GM21723 (cell line): ENCODE results near the gene WBP4.
"Not testable (repeated sequence)": the region's sequence is repeated elsewhere in the genome, so short reads cannot be mapped to it uniquely, and the experiment has no call there.

Experiments used
- ATAC-seq: cut with Tn5 transposase; IDR thresholded peaks from one replicate; pipeline ENCODE4 v1.9.1; 2021; ENCODE audit warnings: mild to moderate bottlenecking, moderate library complexity; ENCODE audit not compliant: unreplicated experiment

Gene WBP4, protein sequence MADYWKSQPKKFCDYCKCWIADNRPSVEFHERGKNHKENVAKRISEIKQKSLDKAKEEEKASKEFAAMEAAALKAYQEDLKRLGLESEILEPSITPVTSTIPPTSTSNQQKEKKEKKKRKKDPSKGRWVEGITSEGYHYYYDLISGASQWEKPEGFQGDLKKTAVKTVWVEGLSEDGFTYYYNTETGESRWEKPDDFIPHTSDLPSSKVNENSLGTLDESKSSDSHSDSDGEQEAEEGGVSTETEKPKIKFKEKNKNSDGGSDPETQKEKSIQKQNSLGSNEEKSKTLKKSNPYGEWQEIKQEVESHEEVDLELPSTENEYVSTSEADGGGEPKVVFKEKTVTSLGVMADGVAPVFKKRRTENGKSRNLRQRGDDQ

DNA sequence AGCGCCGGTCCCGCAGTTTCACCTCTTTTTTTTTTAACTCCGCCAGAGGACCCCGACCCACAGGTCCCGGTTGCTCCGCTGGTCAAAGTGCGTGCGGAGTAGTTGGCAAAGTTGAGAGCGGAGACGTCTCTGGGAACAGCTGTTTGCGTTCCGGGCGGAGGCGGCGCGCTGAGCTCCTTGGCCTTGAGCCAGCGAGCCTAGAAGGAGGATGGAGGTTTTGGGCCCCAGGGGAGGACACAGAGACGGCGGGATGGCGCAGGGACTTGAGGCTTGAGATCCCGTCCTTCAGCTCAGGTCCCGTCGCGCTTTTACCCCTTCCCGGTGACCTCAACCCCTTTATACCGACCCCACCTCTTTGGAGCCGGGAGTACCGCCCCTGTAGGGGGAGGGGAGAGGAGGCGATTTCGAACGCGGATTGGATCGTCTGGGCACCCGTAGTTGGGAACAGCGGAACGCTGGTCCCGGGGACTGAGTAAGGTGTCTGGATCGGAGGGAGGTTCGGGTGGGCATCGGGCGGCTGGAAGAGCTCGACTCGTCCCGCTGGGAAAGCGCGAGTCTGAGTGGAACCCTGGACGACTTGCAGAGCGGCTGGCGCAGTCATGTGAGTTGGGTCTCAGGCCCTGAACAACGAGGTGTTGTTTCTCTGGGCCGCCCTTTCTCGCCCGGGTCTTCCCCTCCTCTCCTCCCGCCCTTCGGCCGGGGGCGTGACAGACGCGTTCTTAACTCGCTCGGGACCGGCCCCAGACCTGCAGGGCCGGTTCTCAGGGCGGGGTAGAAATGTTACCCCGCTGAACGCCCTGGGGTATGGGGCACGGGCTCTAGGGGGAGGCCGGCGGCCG lies at the start of gene WBP4:
Gene WBP4, plus strand, starts transcription at position 435 of the 839 bp plus-strand sequence. Its CDS starts 165 bp downstream, at position 600.
- ATAC-seq = peak; percentile 71

DNA sequence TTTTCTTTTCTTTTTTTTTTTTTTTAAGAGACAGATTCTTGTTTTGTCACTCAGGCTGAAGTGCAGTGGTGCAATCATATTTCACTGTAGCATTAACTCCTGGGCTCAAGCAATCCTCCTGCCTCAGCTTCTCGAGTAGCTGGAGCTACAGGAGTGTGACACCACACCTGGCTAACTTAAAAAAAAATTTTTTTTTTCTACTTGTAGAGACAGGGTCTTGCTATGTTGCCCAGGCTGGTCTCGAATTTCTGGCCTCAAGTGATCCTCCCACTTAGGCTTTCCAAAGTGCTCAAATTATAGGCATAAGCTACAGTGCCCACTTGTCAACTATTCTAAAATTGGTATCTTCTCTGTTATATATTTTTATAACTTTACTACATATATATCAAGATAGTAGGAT lies 48.8 kb upstream of the WBP4 start:
- ATAC-seq = no peak

DNA sequence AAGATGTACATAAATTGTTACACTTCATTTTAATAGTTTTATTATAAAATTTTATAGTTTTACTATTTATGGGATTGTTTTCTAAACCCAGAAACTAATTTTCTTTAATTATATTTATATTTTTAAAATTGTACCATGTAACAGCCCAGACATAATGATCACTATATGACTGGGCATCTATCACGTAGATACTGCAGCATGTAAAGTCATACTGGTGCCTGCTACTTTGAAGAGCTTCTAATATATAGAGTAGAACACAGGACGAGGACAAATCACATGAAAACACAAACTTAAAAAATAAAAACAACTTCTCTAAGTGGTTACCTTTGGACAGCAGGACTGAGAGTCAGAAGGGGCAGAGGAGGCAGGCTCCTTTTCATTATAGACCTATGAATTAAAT lies 47.5 kb upstream of the WBP4 start:
- ATAC-seq = no peak

DNA sequence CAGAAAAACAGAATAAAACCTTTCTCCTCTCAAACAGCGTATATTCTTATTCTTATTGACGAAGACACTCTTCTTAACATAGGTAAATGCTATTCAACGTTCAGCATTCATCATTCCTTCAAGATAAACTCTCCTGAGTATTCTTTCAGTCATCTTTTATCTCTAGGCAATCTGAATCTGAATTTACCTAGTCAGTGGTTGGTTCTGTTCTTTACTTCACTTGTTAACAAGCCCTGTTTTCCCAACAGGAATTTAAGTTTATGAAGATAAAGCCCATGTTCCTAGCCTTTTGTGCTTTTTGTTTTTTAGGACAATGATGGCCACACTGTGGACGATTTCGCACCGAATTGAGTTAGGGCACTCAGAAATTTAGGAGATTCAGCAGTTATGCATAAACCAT lies 45.4 kb upstream of the WBP4 start:
- no peak for ATAC-seq

DNA sequence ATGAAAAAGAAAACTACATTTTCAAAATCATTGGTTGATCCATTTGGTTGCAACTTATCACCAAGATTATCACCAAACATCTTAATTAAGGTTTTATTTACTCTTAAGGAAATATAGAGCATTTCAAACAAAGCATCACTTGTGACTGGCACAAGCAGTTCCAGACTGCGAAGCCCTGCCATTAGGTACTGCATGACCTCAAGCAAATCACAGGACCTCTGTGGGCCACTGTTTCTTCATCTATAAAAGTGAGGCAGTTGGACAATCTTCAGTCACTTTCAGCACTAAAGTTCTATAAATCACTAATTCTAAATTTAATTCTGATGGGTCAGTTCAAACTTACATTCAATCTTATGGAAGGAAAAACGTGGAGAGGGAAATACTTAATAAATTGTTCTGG lies 44.1 kb upstream of the WBP4 start:
- no peak for ATAC-seq

DNA sequence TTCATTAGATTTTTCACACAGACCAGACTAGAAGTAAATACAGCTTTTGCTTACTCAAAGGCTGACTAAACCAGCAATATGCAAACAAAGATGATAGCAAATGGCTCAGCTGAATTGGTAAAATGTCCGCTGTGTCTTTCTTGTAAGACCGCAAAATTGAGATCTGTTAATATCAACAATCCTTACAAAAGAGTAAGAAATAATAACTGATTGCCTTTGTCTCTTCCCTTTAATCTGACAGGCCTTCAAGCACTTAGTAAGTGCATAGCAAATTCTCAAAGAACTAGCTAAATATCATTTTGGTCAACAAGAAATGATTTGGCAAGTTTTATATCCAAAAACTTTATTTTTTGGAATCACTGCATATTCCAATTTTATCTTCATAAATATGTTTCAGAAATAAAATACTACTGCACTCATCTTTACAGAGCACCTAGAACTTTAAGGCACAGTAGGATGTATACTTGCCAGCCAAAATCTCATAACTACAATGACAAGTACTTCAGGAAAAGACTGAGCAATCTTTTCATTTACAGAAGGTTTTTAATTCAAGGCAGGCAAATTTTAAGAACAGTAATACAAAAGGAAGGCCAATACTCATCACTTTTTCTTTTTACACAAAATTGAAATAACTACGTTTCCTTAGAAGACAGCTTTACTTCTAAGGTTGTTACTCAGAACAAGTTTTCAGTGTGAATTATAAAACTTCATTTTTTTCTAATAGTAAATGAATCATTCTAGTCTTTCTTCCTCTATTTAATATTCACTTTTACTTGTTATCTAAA lies 43.3 kb upstream of the WBP4 start:
- ATAC-seq = no peak

DNA sequence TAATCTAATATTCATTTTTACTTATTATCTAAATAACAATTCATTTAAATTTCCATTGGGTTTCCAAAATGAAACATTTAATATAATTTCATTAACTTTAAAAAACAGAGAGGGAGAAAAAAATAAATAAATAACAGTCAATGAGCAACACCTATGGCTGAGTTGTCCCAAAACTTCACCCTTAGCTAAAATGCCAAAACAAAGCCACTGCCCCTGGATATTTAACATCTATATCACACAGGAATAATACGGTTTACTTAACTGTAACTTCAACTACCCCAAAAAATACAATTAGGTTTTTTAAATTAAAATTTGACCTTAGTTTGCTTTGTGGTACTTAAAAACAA lies 42.7 kb upstream of the WBP4 start:
- ATAC-seq = no peak

DNA sequence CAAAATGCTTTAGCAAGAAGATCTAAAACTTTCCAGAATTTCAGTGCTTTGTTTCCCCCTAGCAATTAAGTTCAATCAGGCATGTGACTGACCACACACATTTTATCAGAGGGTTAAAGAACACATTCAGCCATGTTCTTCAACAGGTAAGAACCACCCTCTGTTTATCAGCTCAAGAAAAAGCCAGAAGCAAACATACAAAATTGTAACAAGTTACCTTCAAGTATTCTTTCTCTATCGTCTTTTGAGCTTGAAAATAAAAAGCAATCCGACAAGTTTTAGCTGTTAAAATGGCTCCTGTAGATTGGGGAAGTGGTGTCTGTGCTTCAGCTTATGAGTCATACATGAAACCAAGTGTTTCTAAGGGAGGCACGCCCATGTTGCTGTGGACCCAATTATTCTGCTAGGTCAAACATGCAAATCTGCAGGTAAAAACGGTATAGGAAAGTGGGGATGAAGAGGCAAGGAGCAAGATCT lies 42.3 kb upstream of the WBP4 start, which contains the start of gene ELF1:
Gene ELF1, minus strand, starts transcription at position 306 of the 477 bp plus-strand sequence. CDS start 37,262 bp downstream, outside the sequence.
- peak; percentile 93 for ATAC-seq

DNA sequence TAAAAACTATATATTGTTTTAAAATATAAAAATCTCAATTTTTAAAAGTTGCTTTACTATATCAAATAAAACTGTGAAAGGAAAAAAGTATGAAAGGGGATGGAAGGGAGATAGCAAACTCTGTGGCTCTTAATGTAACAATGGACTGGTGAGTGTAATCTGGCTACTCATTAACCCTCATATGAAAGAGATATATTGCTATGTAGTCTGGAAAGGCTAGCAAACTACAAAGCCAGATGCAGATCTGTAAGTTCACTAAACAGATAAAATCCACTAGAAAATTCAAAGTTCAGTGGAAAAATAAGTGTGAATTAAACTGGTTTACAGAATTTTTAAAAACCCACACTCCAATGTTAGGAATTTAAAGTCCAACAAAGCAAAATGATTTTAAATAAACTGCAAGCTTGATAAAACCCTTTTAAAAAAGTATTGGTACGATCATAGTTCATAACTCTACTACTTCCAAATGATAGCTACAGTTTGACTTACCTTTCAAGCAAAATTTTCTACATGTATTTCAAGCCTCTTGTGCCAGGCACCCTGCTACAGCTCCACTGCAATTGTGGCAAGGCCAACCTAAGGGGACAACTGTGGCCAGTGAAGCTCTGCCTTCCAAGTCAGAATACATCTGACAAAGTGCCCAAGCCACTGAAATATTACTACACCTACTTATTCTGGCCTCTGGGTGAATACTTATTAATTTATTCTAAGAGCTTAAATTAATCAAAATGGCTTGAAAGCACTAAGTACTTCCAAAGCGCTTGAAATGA lies 41.5 kb upstream of the WBP4 start:
- ATAC-seq = peak; percentile 35

DNA sequence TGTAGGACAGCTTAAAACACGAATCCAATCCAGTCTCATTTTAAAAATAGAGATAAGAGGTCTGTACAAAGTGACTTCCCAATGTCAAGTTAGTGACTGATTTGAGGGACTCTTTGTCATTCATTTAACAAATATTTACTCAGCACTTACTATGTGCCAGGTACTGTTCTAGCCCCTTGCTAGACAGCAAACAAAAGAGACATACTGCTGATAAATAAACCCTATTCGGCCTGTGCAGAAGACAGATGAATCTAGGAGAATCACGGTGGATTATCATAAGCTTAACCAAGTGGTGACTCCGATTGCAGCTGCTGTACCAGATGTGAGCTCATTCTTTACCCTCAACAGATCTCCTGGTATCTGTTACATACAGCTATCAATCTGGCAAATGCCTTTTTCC lies 35.8 kb upstream of the WBP4 start:
- ATAC-seq = no peak

DNA sequence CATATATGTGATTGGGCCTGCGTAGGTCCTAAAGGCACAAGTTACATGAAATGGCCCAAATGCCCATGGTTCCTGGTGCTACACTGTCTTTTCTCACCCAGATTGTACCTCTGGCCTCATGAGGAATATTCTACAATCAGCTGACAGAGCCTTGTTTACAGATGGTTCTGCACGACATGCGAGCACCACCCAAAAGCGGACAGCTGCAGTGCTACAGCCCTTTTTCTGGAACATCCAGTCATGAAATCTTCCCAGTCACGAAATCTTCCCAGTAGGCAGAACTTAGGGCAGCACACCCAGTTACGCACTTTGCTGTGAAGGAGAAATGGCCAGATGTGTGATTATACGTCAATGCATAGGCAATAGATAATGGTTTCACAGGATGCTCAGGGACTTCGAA lies 34.5 kb upstream of the WBP4 start:
- ATAC-seq = no peak

DNA sequence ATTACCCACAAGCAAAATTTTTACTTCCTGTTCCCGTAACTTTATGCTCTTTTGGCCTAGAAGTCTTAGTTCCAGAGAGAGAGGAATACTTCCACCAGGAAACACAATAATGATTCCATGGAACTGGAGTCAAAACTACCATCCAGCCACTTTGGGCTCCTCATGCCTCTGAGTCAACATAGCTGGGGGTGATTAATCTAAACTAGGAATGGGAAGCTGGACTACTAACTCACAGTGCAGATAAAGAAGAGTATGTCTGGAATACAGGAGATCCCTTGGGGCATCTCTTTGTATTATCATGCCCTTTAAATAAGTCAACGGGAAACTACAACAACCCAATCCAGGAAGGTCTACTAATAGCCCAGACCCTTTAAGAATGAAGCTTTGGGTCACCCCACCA lies 33.3 kb upstream of the WBP4 start:
- ATAC-seq = no peak

DNA sequence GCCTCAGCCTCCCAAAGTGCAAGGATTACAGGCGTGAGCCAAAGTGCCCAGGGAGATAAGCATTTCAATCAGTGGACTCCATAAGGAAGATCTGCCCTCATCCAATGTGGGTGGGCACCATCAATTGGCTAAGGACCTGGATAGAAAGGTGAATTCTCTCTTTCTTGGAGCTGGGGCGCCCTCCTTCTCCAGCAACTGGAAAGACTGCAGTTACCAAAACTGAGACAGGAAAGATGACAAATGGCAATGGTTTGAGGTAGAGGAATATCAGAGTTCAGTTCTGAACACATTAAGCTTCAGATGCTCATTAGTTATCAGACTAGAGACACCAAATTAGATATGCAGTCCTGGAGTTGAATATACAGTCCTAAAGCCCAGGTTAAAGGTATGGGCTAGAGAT lies 31.7 kb upstream of the WBP4 start:
- no peak for ATAC-seq

DNA sequence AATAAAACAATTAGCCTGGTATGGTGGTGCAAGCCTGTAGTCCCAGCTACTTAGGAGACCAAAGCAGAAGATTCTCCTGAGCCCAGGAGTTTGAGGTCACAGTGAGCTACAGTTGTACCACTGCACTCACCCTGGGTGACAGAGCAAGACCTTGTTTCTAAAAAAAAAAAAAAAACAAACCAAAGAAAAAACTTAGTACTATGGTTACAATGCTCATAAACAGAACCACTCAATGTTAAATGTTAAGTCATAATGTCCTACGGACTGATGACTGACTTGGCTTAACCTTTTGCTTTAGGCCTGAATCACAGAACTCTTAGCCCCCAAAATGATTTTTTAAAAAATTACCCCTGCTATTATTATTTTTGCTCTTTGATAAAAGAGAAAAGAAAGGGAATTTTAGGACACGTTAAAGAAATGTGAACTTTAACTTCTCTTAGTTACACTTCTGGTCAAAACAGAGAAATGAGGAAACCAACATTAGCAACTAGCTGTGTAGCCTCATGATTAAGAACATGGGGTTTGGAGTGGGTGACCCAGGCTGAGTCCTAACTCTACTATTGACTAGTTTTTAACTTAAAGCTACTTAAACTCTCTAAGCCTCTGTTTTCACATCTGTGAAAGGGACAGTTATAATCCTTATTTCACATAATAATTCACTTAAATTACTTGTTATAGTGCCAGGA lies 28.5 kb upstream of the WBP4 start:
- no peak for ATAC-seq

DNA sequence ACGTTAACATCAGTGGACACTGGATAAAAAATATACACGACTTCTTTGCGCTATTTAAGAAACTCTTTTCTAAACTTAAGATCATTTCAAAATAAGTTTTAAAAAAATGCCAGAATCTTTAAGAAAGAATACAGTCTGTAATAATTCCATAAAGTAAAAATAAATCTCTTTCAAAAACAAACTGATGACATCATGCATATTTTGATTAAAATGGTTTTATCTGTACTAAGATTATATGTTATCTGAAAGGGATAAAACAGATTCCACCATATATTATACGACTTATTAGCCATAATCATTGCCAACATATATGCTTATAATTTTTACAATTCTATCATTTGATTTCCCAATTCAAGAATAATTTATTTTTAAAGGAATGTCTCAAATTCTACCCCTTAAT lies 26.9 kb upstream of the WBP4 start:
- ATAC-seq = no peak

DNA sequence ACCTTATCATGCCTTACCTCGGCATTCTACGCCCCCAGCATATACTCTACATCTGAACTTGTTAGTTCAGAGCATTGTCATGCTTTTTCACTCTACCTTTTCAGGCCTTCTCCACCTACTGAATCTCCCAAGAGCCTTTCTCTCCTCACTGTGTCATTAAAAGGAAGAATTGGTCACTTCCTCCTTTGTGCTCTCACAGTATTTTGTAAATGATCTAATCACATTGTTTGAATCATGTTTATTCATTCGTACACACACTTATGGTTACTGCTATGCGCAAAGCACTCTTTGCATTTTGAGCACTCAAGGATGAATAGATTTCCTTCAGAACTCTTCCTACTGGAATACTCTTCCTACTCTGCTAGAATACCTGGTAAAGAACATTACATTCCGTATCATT lies 26.4 kb upstream of the WBP4 start:
- no peak for ATAC-seq

DNA sequence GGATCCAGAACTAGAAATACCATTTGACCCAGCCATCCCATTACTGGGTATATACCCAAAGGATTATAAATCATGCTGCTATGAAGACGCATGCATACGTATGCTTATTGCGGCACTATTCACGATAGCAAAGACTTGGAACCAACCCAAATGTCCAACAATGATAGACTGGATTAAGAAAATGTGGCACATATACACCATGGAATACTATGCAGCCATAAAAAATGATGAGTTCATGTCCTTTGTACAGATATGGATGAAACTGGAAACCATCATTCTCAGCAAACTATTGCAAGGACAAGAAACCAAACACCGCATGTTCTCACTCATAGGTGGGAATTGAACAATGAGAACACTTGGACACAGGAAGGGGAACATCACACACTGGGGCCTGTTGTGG lies 24.8 kb upstream of the WBP4 start:
- ATAC-seq = not testable (repeated sequence)

DNA sequence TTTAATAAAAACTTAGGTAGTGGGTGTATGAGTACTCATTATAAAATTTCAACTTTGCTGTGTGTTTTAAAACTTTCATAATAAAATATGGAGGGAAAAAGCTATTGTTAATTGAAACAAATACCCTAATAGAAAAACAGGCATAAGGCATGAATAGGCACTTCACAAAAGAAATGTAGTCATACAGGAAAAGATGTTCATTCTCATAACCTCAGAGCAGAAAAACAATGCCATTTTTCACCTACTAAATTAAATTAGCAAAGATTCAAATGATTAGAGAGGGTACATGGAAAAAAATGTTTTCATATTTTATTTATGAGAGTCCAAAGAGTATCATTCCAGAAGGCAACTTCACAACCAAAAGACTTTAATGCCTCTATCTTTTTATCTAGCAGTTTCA lies 21.6 kb upstream of the WBP4 start:
- no peak for ATAC-seq

DNA sequence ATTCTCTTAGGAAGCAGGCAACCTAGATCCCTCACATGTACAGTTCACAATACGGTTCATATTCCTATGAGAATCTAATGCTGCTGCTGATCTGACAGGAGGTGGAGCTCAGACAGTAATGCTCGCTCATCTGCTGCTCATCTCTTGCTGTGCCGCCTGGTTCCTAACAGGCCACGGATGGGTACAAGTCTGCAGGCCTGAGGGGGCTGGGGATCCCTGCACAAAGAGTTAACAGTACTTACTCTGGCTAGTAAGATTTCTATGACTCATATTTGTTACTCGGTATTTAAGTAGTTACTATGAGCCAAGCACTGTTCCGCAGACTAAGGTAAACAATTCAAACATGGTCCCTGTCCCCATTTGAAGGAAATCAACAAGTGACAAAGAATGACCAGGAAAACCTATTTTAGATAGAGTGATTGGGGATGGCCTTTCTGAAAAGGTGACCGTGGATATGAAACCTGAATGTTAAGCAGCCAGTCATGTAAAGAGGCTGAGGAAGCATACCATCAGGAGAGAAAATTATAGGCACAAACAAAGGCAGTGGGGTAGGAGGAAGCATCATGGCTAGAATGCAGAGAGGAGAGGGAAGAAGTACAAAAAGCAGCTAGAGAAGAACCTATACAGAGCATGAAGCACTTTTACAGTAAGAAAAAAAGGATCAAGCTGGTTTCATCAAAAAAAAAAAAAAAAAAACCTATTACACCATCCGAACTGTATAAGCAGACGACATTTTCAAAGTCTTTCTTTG lies 20.6 kb upstream of the WBP4 start:
- ATAC-seq = no peak
